T-helper 9 cell (primary cell): ENCODE results near the gene TRIM66.
A peak's percentile ranks its signal among the peaks of the same experiment; 100 is the strongest.

Experiments
- DNase-seq: peaks from one replicate; pipeline ENCODE4 v3.0.0-alpha.2; 2020
- total RNA-seq, 2 donors: gene quantifications; one replicate each; lab custom pipeline; 2026; lab: John Stamatoyannopoulos, UW

Gene TRIM66, protein sequence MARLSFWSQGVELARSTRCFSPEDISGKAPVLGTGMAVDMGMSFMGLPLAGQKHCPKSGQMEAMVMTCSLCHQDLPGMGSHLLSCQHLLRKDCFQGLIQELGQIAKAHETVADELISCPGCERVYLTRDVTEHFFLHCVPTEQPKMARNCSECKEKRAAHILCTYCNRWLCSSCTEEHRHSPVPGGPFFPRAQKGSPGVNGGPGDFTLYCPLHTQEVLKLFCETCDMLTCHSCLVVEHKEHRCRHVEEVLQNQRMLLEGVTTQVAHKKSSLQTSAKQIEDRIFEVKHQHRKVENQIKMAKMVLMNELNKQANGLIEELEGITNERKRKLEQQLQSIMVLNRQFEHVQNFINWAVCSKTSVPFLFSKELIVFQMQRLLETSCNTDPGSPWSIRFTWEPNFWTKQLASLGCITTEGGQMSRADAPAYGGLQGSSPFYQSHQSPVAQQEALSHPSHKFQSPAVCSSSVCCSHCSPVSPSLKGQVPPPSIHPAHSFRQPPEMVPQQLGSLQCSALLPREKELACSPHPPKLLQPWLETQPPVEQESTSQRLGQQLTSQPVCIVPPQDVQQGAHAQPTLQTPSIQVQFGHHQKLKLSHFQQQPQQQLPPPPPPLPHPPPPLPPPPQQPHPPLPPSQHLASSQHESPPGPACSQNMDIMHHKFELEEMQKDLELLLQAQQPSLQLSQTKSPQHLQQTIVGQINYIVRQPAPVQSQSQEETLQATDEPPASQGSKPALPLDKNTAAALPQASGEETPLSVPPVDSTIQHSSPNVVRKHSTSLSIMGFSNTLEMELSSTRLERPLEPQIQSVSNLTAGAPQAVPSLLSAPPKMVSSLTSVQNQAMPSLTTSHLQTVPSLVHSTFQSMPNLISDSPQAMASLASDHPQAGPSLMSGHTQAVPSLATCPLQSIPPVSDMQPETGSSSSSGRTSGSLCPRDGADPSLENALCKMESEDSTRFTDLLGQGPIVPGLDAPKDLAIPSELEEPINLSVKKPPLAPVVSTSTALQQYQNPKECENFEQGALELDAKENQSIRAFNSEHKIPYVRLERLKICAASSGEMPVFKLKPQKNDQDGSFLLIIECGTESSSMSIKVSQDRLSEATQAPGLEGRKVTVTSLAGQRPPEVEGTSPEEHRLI (N-terminal part only)
- total RNA-seq = 18.1 to 23.6 reads per million in 2 donors

DNA sequence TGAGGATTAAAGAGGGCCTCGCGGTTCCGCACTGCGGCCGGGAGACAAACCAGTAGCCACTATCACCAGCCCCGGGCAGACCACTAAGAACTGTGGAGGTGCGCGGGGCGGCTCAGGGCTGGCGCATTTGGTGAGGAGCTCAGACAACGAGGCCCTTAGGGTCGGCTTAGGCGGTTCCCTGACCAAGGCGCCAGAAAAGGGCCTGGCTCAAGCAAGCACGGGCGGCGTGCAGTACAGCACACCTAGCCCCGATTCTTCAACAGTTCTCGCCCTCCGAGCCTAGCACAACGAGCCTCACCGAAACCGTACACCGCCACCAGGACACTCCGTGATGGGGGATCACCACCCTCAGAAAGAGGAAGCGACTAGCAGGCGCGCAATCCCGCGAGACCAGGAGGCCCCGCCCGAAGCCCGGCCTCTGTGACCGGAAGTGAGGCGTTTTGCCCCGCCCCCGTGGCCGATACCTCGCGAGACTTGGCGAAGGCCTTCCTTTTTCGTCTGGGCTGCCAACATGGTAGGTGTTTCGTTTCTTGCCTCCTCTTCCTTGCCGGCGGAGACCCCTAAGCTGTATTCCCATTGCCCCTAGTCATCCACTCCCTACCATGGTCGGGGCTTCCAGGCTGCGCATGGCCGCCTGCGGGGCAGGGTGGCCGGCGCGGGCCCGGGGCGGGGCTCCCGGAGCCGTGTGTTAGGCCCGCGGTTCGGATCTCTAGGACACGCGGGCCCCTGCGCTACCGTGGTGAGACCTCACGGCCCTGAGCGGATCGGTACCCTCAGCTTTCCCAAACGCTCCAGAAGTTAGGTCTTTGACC is at the start of gene TRIM66, which contains the start of gene RPL27A:
TRIM66 (minus strand) TSS at position 363 of the 812 bp plus-strand sequence. CDS start 10,391 bp downstream, outside the sequence.
RPL27A (plus strand) TSS at position 490 of the 812 bp plus-strand sequence; CDS start at position 512, 22 bp downstream.
- peak; percentile 99 for DNase-seq

DNA sequence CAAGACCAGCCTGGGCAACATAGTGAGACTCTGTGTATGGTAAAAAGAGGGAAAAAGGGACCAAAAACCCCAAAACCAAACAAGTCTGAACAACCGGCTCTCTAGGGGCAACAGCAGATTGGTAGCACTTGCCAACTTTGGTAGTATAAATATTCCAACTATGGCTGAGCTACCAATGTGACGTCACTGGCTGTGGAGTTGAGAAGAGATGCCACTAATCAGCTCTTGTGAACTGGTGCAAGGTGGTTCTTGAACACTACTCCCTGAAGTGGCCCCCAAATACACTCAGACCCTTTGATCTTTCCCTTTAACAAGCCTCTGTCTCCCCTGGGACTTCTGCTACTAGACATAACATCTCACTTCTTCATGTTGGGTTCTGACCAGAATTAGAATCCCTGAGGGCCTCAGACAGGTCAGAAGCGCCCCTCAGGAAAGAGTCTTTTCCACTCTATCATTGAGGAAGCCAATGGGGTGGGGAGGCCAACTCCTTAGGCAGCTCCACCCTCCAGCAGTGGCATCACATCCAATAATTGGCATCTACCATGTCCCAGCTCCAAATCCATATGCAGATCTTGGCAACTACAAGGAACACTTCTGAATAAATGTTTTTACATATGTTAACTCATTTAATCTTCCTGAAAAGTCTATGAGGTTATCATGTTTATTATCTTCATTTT is 49.3 kb upstream of the TRIM66 start:
- no peak for DNase-seq

DNA sequence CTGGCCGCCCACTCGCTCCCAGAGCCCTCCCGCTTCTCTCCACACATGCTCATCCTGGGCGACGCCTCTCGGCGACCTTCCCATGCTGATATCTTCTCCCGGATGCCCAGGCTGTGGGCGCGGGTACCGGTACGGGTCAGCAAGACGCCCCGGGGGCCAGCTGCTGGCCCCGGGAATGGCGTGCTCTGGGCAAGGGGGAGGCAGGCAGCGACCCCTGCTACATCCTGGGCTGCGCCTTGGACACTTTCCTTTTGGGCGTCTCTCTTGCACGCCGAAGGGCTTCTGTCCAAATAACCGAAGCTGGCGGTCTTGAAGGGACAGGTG is 48.2 kb upstream of the TRIM66 start:
- no peak for DNase-seq

DNA sequence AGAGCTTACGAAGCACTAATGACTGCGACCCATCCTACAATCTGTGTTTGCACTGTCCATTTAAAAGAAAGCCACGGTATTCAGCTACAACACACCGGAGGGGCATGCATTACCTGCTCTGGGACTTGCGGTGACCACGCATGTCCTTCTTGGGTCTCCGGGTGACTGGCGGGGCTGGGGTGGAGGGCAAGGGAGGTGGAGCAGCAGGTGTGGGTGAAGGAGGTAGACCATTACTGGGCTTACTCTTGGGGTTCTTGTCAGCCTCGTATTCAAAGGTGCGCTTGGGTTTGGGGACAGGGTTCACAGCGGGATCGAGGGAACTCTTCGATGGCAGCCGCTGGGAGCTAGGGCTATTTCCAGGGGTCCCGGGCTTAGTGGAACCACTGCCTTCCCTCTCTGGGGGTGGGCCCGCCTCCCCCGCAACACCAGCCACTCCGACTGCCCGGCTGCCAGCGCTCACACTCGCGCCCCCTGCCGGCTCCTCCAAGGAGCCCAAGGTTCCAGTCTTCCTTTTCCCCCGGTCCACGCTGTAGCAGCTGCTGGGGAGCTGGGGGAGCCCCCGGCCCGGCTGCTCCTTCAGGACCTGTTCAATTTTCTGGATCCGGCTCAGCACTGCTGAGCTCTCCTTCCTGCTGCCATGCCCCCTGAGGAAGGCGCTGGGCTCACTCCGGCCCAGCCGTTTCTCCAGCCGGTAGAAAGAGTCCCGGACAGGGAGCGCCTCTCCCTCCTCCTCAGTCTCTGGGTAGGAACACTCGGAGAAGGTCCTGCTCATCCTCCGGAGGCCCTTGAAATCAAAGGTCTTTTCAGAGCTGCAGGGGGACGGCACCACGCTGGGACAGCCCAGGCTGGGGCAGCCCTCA is 47.6 kb upstream of the TRIM66 start:
- no peak for DNase-seq

DNA sequence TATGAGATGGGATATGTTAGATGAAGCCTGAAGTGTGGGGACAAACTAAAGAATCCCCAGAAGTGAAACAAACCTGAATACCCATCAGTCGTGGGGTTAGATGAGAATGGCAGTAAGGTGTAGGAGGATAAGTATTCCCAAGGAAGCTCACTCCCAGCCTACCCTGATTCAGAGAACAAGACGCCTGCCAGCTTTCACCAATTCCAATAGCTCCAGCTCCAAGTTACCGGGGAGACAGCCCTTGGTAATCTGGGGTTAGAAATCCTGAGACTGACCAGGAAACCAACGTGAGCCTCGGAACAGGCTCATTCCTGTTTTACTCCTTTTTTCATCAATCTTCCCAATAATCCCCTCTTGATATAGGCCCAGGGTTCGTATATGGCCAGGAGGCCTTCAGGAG is 46.6 kb upstream of the TRIM66 start:
- DNase-seq = no peak

DNA sequence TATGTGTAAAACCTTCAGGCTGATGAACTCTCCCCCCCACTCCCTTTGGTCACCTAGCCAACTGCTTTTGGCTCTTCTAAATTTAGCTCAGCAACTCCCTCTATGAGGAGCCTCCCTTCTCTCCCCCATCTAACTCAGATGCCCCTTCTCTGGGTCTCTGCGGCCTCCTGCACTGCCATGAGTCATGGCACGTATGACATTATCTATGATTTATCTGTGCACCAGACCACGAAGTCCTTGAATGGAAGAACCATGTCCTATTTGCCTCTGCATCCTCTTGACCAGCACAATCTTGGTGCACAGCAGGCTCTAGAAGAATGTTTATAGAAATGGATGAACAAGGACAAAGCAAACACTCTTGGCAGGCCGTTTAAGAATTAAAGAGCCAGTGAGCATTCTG is 46.1 kb upstream of the TRIM66 start:
- DNase-seq = no peak

DNA sequence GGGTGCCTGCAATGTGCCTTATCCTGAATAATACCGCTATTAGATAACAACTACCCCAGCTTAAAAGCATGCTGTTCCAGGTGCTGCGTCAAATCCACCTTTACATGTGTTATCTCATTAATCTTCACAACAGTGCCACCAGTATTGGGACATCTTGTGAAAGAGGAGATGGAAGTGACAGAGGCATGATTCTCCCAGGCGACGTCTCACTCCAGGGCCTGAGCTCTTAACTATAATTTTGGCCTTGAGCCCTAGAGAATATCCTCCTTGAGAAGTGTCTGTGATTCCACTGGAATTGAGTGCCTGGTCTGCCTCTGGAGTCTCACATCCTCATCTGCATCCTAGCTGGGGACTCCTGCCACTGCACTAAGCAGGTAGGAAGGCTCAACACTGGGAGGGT is 43.9 kb upstream of the TRIM66 start:
- no peak for DNase-seq

DNA sequence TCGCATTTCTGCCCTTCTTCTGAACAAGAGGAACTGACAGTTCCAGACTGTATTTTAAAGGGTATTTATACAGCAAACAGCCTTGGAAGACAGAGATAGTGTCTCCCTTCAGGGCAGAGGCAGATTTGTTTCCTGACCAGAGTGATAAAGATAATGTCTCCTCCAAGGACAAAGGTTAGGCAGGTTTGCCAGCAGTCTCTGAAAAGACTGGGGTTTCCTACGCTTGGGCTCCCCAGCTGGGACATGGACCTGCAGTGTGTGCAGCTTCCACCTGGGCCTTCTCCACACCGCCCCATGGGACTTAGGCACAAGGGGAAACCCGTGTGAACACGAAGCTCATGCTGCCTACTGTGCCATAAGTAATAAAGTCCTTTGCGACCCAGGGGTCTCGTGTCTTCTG is 42.2 kb upstream of the TRIM66 start:
- DNase-seq = no peak

DNA sequence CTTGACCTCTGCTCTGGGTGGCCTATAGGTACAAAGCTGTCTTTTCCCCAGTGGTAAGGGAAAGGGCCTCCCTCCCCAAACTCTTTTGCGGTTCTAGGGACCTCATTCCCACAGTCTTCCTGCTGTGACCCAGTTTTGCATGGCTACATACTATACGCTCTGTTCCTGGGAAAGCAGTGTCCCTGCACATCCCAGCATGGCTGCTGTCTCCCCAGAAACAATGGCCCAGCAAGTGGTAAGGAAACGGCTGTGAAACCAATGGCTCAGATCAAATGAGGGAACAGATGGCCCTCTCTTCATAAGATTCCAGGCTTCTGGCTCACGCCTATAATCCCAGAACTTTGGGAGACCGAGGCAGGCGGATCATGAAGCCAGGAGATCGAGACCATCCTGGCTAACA is 41.2 kb upstream of the TRIM66 start:
- DNase-seq = no peak

DNA sequence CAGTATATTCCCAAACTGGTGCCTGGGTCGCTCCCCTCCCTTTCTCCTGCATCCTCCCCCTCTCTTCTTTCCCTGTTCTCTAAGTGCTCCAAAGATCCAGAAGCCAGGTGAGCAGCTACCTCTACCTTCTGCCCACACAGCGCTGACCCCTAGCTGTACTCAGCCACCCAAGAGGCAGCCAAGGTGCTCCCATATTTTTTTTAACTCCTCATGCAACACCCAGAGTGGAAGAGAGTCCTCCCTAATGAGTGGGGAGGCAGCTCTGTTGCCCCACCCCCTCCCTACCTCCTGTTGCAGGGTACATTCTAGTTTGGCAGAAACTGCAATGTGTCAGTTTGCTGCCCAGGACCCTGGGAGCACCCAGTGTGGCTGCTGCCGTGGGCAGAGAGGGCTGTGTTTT is 40.3 kb upstream of the TRIM66 start:
- no peak for DNase-seq

DNA sequence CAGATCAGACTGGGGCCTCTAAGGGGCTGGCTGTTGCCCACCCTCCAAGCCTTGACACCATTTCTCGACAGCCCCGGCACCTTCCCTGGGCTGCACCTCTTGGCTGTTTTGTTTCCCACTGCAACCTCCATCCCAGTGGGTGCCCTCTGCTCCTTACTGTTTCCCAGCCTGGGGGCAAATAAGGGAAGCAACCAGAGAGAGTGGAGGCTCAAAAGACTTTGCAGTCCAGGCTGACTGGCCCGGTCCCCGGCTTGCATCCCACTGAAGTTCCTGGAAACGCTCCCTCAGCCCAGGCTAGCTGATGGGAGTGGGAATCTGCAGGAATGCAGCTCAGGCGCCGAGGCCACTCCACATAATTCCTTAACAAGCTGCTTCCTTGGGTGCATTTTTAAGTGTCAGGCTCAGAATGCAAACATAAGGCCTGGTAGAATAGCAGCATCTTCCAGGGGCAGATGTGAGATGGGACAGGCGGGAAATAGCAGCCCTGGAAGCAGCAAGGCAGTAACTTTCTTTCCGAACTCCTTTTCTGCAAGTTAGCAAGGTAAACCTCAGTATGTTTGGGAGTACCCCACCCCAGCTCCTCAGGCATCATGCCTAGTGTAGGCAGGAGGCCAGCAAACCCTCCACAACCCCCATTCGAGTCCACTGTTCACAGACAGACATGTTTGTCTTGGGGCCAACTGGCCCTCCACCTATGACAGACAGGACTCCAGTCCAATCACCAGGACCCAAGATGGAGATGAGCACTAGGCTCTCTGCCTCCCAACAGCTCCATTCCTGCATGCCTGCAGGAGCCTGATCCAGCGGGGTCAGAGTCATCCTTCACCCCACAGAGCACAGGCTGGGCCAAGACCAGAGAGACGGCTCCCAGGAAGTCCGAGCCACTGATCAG is 39.4 kb upstream of the TRIM66 start:
- DNase-seq = no peak

DNA sequence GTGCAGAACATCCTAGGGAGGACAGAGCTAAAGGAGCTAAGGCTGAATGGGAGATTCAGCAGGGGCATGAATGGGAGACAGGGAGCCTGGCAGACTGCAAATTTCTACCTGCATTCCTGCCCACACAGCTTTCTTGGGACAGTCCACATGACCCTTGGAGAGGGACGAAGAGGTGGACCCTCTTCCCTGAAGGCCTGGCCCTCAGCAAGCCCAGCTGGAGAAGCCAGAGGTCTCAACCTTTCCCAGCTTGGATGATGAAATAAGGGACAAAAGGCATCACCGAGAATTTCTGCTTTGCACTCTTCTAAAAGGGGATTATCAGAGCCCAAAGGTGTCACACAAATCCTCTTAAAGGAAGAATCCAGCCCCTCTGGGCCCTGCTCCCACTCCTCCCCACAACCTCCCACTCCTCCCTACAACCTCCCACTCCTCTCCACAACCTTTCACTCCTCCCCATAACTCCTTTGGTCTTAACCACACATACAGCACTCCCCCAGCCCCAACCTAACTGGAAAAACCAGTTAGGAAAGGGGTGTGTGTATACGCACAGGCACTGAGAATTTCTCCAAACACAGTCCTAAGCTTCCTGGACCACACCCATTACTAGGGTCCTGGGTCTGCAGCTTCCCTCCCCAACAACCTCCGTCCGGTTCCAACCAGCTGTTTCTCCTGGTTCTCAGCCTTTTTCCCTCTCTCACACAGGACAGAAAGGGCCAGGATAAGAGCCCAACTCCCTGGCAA is 38.6 kb upstream of the TRIM66 start:
- no peak for DNase-seq

DNA sequence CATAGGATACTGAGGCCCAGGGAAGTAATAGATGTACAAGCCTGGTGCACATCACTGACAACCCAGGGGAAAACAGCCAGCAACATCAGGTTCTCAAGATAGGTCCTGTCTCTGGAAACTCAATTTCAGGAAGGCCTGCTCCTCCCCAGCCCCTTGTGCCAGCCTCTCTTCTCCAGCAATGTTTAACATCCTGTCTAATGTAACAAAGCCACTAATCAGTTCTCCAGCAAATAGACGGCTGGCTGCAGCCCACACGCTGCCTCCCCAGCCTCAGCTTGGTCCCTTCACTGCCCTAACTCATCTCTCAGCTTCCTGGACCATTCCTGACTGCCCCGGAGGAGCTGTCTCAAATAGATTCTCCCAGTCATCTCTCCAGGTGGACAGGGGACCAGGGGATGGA is 37.9 kb upstream of the TRIM66 start:
- DNase-seq = no peak

DNA sequence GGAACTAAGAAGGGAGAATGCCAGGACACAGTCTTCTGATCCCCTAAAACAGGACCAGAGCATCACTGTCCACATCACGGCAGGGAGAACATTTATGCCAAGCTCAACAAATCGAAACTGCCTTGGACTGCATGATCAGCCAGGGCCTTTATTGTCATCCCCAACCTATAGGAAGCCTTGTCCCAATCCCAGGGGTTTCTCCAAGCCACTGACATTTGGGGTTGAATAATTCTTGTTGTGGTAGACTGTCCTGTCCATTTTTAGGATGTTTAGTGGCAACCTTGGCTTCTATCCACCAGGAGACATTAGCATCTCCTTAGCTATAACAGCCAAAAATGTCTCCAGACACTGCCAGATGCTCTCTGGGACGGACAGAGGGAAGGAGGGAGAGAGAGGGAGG is 37.3 kb upstream of the TRIM66 start:
- no peak for DNase-seq

DNA sequence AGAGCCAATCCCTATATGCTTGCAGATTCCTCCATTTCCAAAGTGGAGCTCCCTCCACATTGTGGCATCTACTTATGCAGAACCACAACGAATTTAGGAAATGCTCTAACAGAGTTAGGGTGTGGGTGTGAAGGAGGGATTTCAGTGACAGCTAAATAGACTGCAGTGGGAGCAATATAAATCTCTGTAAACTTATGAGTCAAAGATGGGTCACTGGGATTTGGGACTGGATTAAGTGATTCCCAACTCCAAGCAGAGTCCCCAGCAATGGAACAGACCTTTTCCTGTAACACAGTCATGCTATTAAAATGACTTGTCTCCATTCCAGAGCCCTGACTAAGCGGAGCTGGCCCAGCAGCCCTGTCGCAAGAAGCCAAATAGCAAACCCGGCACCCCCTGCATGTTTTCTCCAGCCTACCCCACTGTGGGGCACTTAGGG is 36.8 kb upstream of the TRIM66 start:
- no peak for DNase-seq

DNA sequence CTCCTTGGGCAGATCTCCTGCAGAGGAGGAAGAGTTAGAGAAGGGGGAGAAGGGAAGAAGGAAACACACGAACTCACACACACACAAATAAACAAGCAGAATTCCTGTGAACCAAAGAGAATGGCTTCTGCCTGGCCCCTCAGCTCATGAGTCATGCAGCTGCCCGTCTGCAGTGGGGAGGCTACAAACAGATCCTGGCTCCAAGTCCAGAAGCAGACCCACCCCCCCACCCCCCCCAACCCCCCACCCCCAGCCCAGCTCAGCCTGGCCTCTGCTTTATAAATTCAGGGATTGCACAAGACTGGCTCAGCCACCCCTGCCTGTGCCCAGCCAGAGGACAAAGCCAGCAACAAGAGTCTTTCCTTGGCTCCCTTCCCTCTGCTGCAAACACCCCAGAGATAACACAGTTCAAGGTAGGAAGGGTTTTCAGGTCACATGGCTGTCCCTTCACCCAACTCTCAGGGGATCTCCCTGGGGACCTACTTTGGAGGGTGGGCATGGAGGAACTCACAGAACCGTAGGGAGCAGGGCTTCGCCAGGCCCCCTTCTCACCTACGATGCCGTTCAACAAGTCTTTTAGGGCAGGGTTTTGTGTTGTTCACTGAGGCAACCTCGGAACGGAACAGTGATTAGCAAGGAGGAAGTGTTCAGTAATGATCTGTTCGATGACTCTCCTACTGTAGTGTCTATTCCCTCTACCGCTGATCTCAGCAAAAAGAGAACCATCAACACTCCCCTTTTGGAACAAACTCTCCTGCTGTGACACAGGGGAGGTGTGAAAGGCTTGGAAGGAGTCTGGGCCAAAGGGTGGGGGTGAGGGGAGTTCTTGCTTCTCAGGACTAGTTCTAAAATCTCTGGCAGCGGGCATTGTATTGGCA is 35.6 kb upstream of the TRIM66 start:
- no peak for DNase-seq

DNA sequence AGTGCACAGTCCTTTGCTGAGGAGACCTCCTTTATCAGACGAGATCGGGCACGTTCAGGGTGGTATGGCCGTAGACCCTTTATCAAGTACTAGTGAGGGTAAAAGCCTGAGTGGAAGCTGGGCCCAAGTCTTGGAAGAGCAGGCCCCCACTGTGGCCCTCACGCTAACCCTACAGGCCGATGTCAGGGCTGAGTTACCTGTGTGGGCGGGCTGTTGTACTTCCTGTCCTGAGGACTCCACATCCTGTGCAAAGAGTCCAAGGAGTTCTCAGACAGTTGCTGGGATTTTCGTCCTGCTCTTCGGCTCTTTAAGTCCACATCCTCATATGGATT is 35.0 kb upstream of the TRIM66 start:
- no peak for DNase-seq

DNA sequence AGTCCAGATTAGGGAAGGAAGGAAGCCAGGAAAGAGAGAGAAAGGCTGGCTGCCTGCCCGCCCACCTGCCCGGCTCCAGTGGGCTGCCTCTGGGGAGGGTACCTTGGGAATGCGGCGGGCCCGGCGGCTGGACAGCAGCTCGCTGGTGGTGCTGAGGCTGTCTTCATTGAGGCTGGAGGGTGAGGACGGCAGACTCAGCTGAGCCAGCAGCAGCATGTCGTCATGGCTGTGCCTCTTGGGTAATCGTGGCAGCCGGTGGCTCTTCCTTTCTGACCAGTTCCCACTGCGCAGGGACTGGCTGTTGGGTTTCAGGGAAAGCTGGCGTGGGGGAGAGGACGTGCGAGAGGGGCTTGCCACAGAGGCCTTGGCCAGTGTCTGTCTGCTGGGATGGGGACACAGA is 33.0 kb upstream of the TRIM66 start:
- no peak for DNase-seq
